DMS153 (cell line): ENCODE results near the gene JDP2.

Source experiments
- DNase-seq: peaks from one replicate; lab custom pipeline; 2025; lab: John Stamatoyannopoulos, UW

JDP2 gene

DNA sequence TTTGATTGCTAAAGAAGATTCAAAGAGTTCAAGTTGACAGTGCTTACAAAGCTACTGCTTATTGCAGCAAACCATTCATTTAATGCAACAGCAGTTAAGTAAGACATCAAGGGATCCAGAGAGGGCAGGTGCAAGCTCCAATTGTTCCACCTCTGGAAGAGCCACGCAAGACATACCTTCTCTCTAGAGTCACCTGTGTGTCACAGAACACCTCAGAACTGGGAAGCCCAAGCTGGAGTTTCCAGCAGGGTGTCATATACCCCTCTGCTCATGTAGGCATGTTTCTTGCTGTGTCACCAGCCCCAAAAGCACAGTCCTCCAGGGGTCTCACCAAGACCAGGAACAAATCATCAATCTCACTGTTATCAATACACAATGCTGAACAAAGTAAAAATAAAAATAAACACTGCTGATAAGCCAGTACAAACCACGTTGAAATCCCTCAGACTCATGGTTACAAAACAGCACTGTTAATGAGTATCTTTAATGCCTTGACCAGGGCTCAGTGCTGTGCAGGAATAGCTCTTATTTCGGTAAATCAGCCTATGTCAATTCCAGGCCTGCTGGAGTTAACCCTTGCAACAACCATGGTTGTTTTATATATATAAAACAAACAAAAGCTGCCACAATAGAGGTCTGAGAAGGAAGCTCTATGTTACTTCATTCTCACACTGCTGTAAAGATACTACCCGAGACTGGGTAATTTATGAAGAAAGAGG is 57.0 kb downstream of the JDP2 start:
- no peak for DNase-seq

DNA sequence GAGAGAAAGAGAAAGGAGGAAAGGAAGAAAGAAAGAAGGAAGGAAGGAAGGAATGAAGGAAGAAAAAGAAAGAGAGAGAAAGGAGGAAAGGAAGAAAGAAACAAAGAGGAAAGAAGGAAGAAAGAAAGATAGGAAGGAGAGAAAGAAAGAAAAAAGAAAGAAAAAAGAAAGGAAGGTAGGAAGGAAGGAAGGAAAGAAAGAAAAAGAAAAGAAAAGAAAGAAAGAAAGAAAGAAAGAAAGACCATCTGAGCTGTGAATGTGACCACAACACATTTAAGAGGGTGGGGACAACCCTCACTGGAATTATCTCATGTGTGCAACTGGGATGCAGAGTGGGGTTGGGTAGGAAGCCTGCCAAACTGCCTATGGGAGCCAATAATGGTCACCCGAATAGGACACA is 58.5 kb downstream of the JDP2 start:
- no peak for DNase-seq

DNA sequence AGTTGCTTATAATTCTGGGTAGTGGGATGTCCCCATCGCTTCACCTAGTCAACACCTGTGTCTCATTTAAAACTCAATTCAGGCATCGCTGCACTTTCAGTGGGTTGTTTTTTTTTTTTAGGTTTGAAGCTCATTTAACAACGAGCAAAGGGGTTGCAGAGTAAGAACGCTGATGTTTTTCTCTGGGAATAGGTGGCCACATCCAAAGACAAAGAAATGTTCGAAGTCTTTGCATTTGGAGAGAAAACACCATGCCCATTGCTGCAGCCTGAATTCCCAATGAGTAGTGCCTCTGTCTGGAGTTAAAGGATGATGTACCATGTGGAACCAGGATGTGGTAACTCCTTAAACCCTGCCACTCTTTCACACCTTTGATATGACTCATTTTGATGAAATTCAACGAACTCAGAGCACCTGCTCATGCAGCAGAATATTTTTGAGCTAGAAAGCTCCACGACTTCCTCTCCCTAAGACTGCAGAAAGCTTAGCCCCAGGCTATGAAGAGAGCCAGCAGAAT is 59.4 kb downstream of the JDP2 start:
- DNase-seq: no peak

DNA sequence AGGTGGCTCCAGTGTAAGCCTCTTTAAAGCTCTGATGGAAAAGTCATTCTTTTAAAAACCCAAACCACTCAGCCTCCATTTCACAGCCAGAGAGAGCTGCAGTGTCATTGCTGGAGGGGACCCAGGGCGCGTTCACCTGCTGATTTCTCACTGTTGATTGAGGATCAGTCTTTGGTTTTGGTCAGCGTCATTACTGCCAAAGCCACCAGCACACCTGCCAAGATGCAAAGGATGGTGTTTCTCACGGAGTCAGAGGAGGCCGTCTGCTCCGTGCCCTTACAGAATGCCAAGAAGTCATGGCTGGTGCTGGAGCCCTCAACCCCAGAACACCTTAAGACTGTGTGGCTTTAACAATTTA is 61.6 kb downstream of the JDP2 start:
- no peak for DNase-seq

DNA sequence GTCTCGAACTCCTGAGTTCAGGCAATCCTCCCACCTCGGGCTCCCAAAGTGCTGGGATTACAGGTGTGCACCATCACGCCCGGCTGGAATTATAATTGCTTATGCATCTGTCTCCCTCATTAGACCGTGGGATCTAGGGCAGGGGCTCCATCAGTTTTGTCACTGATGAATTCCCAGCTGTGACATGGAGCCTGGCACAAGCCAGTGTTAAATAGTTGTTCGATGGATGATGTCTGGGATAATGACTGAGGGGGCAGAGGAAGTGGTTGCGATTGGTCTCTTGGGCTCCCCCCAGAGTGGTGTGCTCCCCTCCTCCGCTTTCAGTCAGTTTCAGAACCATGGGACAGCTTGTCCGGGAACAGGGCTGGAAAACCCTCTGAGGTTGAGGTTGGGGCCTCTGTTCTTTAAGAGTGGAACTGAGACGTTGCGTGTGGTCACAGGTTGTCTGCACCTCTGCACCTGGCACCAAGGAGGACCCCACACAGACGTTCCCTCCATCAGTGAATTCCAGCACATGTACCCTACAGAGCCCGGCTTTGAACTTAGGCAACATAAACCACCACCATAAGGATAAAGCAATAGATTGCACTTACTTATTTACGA is 63.7 kb downstream of the JDP2 start:
- no peak for DNase-seq

DNA sequence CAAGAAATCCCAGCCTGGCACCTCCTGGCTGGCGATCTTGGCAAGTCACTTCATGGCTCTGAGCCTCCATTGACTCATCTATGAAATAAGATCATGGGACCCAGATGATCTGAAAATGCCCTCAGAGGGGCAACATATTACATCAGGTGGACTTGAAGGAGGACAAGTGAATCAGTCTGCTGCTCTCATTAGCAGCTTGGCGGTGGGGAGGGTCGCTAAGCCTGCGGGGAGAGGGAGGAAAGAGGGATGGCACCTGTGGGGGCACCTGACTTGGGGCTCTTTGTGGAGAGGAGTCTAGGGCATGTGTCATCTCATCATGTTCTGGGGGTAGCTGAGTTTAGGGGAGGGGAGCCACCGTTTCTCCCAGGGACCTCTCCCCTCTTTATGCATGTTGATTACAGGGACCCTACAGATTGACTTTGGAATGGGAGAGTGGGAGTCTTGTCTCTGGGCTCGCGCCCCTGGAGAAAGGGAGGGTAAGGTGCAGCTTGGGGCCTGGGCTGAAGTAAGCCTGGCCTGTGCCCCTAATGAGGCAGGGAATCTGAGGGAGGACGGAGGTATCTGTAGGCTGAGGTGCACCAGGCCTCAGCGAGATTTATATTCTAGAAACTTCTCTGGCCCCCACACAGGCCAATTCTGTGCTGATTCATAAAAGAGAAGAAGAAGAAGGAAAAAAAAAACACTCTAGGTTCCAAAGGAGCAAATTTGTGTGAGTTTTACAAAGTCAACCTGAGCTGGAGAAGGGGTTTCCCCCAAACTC is 65.2 kb downstream of the JDP2 start:
- no peak for DNase-seq

DNA sequence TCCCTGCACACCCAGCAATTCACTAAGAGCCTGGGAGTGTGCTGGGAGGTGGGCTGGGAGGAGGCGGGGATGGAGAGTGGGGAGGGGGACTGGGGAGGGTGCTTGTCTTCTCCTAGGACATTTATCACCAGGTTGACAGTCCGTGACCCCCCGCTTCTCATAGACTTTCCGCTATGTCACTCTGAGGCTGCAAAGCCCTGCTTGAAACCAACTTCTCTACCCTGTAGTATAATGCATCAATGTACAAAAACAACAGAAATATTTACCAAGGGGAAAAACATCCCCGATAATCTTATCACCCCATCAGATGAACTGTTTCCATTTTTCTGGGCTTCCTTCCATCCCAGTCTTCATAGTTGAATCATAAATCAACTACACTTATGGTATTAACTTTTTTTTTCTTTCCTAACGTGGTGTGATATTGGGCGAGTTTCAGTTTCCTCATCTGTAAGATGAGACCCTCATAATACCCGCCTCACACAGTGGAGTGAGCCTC is 65.8 kb downstream of the JDP2 start:
- no peak for DNase-seq

DNA sequence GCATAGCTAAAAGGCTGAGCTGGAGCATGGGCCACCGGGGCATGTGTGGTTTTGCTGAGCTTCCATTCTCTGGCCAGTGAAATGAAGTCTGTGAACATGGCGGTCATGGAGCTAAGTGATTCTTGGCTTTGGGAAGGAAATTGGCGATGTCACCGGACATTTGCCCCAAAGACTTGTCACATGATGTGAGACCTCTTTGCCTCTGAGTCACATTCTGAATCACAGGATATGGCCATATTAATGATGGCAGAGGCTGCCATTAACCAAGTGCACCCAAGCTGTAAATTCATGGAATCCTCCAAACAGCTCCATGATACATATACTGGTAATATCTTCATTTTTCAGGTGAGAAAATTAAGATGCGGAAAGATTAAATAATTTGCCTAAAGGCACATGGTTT is 67.1 kb downstream of the JDP2 start:
- no peak for DNase-seq

DNA sequence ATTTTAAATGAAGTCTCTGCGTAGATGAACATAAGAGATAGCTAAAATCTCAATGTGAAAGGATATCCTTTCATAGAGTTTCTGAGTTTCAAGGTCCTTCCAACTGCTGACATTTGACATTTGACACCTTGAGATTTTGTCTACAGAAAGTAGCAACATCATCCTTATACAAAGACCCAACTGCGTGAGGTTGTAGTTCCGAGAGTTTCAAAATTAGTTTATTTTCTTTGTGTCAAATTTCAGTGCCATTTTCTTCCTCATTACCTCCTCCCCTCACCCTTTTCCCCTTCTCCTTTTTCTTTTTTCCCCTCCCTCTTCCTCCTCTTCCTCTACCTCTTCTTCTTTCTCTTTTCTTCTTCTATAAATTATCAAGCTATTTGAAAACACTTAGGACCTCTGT is 67.6 kb downstream of the JDP2 start:
- no peak for DNase-seq

DNA sequence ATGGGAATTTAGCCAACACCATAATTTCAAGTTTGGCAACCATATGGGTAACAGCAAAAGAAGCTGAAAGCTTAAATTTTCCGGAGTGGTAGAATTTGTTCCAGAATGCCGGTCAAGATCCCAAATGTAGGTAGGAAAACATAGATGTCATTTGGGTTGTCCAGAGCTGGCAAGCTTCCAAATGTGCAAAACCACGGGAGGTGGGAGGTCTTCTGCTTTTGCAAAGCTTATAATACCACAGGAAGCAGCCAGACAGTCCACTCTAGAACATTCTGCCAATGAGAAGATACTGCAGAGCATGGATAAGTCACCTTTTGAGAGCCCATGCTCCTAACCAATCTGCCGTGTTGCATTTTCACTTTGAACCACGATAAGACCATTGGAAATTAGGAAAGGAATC is 68.1 kb downstream of the JDP2 start:
- DNase-seq: no peak

DNA sequence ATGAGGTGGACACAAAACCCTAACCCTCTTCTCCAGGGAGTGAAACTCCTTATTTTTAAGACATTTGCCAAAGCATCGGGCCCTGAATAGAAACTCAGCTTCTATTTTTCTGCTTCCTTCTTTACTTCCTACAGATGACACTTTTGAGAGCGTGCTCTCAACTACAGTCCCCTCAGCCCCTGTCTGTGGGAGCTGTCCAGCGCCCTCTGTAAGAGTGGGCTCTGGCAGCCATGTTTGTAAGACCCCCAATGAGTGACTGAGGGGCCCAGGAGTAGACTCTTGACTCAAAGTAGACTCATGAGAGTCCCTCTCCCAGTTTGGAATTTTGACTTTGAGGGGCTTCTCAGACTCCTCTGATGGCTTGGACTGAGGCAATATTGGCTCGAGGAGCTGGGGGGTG is 68.9 kb downstream of the JDP2 start:
- DNase-seq: no peak

DNA sequence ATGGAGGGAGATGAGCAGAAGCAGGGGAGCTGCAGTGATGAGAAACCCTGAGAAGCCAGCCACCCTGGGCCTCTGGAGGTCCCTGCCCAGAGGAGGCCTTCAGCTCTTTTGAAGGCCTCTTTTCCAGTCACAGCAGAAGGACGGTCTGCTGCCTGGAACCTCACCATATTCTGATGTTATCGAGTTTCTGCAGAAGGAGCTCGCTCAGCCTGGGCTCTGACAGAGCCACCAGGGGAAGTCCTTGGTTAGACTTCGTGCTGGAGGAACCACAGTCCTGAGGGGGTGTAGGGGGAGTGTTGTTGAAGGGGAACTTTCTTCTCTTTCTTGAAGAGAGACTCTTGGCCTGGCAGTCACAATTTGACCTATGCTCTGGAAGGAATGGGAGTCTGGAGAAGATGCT is 69.4 kb downstream of the JDP2 start:
- no peak for DNase-seq

DNA sequence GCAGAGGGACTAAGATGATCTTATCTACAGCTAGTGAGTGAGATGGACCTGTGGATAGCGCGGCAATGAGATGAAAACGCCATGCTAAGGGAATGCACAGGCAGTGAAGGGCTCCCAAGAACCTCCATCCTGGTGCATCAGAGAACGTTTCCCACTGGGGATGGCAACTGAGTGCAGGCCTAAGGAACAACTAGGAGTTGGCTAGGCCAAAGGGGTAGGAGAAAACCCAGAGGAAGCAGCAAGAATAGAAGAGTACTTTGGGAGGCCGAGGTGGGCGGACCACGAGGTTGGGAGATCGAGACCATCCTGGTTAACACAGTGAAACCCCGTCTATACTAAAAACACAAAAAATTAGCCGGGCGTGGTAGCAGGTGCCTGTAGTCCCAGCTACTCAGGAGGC is 69.9 kb downstream of the JDP2 start:
- no peak for DNase-seq

DNA sequence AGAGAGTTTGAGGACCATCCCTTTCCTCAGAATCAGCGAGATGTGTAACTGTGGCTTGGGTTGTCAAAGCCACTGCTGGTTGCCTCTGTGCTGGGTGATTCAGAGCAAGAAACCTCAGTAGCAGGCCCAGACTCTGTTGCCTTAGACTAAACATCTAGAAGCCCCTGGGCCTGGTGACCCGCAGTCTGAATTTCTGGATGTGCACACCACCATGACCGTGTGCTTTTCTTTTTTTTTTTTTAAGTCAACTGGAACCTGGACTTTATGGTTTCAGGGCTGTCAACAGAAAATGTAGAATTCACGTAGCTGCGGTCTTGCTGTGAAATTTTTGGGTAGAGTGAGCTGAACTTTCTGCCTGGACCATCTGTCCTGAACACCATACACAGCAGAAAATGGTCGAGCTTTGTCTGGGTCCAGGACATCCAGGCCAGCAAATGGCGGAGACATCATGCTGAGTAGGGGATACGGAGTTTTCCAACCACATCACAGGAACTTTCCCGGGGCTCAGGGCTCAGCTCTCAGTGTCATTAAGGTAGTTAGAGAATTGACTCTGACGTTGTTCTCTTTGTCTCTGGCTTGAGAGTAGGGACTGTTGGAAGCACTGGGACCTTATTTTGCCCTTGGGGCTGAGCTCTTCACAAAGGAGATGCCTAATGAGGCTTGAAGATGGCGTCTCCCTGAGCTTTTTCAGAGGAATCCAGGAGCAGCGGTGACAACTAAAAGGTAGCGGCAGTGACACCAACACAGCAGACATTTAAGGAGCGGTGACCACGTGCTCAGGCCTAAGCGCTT is 71.5 kb downstream of the JDP2 start:
- no peak for DNase-seq

DNA sequence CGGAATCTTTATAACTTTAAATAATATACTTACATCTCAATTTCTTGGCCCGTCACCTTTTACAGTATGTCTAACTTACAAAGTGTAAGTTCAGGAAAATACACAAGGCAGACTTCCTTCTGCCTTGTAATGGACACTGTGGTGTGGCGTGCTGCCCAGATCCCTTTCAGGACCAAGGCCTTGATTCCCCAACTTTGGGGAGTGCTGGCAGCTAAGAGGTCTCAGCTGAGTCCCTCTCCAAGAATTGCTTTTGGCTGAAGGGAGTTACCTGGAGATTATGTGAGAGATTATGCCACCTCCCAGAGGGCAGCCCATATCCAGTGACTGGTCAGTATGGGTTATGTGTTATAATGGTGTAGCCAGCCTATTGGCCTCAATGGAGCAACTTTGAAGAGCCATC is 73.3 kb downstream of the JDP2 start:
- DNase-seq: no peak

DNA sequence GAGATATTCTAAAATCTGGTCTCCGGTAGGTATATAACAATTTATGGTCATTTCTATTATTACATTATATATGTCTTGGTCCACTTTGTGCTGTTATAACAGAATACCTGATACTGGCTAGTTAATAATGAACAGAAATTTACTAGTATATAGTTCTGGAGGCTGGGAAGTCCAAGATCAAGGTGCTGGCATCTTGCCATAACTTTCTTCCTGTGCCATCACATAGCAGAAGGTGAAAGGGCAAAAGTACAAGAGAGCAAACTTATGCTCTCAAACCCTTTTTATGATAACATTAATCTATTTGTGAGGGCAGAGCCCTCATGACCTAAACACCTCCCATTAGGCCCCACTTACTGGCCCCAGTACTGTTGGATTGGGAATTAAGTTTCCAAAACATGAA is 76.6 kb downstream of the JDP2 start:
- no peak for DNase-seq

DNA sequence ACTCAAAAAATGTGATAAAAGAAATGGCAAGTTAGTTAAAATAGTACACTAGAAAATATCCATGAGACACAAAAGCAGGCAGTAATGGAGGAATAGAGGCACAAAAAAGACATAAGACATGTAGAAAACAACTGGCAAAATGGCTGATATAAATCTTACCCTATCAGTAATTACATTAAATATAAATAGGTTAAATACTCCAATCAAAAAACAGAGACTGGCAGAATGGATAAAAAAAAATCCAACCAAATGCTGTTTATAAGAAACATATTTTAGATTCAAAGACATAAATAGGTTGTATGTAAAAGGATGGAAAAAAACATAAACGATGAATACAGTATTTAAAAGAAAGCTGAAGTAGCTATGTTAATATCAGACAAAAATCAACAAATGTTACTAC is 79.1 kb downstream of the JDP2 start:
- DNase-seq: no peak

DNA sequence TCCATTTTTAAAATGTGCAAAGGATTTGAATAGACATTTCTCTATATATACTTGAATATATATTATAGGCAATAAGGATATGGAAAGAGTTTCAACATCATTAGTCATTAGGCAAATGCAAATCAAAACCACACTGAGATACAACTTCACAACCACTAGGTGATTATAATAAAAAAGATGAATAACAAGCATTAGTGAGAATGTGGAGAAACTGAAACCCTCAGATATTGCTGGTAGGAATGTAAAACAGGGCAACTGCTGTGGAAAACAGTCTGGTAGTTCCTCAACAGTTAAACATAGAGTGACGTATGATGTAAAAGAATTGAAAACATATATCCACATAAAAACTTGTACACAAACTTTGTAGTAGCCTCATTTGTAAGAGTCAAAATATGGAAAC is 82.7 kb downstream of the JDP2 start:
- DNase-seq: no peak

DNA sequence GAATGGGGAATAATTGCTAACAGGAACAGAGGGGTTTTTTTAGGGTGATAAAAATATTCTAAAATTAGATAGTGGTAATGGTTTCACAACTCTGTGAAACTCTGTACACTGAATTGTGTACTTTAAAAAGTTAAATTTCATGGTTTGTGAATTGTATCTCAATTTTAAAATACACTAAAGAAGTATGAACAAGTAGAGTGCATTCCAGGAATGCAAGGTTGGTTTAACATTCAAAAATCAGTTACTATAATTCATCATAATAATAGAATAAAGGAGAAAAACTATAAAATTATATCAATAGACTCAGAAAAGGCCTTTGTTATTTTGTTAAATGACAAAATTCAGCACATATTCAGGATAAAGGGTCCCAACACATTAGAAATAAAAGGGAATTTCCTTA is 83.4 kb downstream of the JDP2 start:
- no peak for DNase-seq

DNA sequence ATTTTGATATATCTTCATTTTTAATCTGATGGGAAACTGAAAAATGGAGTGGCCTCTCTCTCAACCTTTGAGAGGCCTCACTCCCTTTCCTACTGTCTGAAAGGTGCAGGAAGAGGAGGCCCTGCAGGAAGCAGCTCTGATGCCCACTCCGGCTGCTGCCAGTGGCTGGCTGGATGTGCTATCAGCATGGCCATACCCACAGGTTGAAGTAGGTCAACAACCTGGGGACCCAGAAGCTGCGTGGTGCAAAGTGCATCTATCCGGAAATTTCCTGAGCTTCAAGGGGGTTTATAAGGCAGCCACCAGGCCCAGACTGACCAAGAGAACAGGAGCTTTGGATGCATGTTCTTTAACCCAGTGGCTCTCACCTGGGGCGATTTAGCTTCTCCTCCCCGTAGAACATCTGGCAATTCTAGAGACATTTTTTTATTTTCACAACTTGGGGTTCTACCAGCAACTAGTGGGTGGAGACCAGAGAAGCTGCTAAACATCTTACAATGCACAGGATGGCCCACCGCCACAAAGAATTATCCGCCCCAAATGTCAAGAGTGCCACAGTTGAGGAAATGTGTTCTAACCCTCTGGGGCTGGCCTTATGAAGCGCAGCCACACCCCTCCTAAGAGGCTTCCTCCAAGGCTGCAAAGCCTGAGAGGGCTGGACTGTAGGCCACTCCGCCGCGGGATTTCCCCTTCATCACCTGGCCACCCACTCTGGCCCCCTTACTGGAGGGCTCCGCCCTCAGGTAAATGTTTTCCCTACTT is 86.3 kb downstream of the JDP2 start:
- no peak for DNase-seq
